GM23338 (cell line): ENCODE results near the gene SIRPB1.

Experiments
- CREB1 ChIP-seq: fragments of 250-450 bp; sonication (Bioruptor Pico); IDR thresholded peaks from 2 replicates; pipeline ENCODE4 v1.5.0; 2020; ENCODE audit warnings: low read depth, mild to moderate bottlenecking, moderate library complexity
- EZH2 ChIP-seq: fragments of 200-600 bp; sonication (generic); IDR thresholded peaks from one replicate; pipeline ENCODE4 v1.8.0; 2017; ENCODE audit warnings: antibody characterized with exemption, mild to moderate bottlenecking, low read depth; ENCODE audit not compliant: unreplicated experiment
- EZH2phosphoT487 ChIP-seq: fragments of 200-600 bp; sonication (generic); IDR thresholded peaks from one replicate; pipeline ENCODE4 v1.8.1; 2018; ENCODE audit warnings: antibody characterized with exemption; ENCODE audit not compliant: unreplicated experiment
- JUNB ChIP-seq: IDR thresholded peaks from one replicate; pipeline ENCODE4 v1.6.1; 2016; ENCODE audit warnings: antibody characterized with exemption; ENCODE audit not compliant: unreplicated experiment
- POLR2AphosphoS5 ChIP-seq: IDR thresholded peaks from 2 replicates; pipeline ENCODE4 v1.6.1; 2016; ENCODE audit warnings: antibody characterized with exemption, low read depth
- ZNF114 ChIP-seq: fragments of 250-450 bp; sonication (Bioruptor Pico); IDR thresholded peaks from 2 replicates; pipeline ENCODE4 v1.5.0; 2020; ENCODE audit warnings: mild to moderate bottlenecking, moderate library complexity
- TF ChIP-seq, protein P1 (sequence below), 2 experiments: fragments of 200-600 bp in 1 of 2; sonication (generic) in 1 of 2; conservative IDR thresholded peaks; 2 replicates each; pipeline versions ENCODE4 v1.5.1 to v1.6.1; 2016 to 2017; ENCODE audit warnings: antibody characterized with exemption in 2 of 2, low read depth in 2 of 2, mild to moderate bottlenecking in 2 of 2, moderate library complexity in 1 of 2
- TF ChIP-seq, protein P2 (sequence below): IDR thresholded peaks from one replicate; pipeline ENCODE4 v1.6.1; 2018; ENCODE audit warnings: antibody characterized with exemption; ENCODE audit not compliant: unreplicated experiment
- TF ChIP-seq, protein P3 (sequence below): IDR thresholded peaks from 2 replicates; pipeline ENCODE4 v1.6.1; 2016; ENCODE audit warnings: antibody characterized with exemption
- TF ChIP-seq, protein P4 (sequence below): fragments of 250-450 bp; sonication (Bioruptor Pico); IDR thresholded peaks from 2 replicates; pipeline ENCODE4 v1.5.0; 2020; ENCODE audit warnings: mild to moderate bottlenecking, moderate library complexity

DNA sequence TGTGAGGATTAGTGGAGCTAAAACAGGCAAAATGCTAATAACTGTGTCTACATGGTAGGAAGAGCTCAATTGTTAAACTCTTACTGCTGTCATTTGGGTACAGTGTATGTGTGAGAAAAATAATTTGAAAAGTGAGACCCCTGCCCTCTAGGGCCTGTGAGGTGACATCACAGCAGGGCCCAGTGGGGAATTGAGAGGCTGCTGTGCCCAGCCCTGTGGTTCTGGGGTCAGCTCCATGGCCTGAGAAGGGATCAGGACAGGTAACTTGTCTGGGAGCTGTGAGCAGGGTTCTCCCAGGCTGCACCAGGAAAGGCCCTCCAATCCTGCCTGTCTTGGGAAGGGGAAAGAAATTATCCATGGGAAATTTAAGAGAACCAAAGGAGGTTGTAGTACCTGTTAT, 1.3 kb downstream of the SIRPB1 start:
- TF ChIP-seq, protein P1, sequence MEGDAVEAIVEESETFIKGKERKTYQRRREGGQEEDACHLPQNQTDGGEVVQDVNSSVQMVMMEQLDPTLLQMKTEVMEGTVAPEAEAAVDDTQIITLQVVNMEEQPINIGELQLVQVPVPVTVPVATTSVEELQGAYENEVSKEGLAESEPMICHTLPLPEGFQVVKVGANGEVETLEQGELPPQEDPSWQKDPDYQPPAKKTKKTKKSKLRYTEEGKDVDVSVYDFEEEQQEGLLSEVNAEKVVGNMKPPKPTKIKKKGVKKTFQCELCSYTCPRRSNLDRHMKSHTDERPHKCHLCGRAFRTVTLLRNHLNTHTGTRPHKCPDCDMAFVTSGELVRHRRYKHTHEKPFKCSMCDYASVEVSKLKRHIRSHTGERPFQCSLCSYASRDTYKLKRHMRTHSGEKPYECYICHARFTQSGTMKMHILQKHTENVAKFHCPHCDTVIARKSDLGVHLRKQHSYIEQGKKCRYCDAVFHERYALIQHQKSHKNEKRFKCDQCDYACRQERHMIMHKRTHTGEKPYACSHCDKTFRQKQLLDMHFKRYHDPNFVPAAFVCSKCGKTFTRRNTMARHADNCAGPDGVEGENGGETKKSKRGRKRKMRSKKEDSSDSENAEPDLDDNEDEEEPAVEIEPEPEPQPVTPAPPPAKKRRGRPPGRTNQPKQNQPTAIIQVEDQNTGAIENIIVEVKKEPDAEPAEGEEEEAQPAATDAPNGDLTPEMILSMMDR (conservative IDR thresholded peaks at IDR 0.05; ENCODE audit: low read depth in 2 of 2): no peak
- TF ChIP-seq POLR2AphosphoS5 (no peak), EZH2 (no peak), JUNB (no peak), ZNF114 (CRISPR knock-in tag) (no peak), CREB1 (no peak), EZH2phosphoT487 (no peak)
- TF ChIP-seq, protein P2, sequence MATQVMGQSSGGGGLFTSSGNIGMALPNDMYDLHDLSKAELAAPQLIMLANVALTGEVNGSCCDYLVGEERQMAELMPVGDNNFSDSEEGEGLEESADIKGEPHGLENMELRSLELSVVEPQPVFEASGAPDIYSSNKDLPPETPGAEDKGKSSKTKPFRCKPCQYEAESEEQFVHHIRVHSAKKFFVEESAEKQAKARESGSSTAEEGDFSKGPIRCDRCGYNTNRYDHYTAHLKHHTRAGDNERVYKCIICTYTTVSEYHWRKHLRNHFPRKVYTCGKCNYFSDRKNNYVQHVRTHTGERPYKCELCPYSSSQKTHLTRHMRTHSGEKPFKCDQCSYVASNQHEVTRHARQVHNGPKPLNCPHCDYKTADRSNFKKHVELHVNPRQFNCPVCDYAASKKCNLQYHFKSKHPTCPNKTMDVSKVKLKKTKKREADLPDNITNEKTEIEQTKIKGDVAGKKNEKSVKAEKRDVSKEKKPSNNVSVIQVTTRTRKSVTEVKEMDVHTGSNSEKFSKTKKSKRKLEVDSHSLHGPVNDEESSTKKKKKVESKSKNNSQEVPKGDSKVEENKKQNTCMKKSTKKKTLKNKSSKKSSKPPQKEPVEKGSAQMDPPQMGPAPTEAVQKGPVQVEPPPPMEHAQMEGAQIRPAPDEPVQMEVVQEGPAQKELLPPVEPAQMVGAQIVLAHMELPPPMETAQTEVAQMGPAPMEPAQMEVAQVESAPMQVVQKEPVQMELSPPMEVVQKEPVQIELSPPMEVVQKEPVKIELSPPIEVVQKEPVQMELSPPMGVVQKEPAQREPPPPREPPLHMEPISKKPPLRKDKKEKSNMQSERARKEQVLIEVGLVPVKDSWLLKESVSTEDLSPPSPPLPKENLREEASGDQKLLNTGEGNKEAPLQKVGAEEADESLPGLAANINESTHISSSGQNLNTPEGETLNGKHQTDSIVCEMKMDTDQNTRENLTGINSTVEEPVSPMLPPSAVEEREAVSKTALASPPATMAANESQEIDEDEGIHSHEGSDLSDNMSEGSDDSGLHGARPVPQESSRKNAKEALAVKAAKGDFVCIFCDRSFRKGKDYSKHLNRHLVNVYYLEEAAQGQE: no peak
- TF ChIP-seq, protein P3, sequence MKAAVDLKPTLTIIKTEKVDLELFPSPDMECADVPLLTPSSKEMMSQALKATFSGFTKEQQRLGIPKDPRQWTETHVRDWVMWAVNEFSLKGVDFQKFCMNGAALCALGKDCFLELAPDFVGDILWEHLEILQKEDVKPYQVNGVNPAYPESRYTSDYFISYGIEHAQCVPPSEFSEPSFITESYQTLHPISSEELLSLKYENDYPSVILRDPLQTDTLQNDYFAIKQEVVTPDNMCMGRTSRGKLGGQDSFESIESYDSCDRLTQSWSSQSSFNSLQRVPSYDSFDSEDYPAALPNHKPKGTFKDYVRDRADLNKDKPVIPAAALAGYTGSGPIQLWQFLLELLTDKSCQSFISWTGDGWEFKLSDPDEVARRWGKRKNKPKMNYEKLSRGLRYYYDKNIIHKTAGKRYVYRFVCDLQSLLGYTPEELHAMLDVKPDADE: no peak
- TF ChIP-seq, protein P4, sequence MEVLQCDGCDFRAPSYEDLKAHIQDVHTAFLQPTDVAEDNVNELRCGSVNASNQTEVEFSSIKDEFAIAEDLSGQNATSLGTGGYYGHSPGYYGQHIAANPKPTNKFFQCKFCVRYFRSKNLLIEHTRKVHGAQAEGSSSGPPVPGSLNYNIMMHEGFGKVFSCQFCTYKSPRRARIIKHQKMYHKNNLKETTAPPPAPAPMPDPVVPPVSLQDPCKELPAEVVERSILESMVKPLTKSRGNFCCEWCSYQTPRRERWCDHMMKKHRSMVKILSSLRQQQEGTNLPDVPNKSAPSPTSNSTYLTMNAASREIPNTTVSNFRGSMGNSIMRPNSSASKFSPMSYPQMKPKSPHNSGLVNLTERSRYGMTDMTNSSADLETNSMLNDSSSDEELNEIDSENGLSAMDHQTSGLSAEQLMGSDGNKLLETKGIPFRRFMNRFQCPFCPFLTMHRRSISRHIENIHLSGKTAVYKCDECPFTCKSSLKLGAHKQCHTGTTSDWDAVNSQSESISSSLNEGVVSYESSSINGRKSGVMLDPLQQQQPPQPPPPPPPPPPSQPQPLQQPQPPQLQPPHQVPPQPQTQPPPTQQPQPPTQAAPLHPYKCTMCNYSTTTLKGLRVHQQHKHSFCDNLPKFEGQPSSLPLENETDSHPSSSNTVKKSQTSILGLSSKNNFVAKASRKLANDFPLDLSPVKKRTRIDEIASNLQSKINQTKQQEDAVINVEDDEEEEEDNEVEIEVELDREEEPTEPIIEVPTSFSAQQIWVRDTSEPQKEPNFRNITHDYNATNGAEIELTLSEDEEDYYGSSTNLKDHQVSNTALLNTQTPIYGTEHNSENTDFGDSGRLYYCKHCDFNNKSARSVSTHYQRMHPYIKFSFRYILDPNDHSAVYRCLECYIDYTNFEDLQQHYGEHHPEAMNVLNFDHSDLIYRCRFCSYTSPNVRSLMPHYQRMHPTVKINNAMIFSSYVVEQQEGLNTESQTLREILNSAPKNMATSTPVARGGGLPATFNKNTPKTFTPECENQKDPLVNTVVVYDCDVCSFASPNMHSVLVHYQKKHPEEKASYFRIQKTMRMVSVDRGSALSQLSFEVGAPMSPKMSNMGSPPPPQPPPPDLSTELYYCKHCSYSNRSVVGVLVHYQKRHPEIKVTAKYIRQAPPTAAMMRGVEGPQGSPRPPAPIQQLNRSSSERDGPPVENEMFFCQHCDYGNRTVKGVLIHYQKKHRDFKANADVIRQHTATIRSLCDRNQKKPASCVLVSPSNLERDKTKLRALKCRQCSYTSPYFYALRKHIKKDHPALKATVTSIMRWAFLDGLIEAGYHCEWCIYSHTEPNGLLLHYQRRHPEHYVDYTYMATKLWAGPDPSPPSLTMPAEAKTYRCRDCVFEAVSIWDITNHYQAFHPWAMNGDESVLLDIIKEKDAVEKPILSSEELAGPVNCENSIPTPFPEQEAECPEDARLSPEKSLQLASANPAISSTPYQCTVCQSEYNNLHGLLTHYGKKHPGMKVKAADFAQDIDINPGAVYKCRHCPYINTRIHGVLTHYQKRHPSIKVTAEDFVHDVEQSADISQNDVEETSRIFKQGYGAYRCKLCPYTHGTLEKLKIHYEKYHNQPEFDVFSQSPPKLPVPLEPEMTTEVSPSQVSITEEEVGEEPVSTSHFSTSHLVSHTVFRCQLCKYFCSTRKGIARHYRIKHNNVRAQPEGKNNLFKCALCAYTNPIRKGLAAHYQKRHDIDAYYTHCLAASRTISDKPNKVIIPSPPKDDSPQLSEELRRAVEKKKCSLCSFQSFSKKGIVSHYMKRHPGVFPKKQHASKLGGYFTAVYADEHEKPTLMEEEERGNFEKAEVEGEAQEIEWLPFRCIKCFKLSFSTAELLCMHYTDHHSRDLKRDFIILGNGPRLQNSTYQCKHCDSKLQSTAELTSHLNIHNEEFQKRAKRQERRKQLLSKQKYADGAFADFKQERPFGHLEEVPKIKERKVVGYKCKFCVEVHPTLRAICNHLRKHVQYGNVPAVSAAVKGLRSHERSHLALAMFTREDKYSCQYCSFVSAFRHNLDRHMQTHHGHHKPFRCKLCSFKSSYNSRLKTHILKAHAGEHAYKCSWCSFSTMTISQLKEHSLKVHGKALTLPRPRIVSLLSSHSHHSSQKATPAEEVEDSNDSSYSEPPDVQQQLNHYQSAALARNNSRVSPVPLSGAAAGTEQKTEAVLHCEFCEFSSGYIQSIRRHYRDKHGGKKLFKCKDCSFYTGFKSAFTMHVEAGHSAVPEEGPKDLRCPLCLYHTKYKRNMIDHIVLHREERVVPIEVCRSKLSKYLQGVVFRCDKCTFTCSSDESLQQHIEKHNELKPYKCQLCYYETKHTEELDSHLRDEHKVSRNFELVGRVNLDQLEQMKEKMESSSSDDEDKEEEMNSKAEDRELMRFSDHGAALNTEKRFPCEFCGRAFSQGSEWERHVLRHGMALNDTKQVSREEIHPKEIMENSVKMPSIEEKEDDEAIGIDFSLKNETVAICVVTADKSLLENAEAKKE (CRISPR knock-in tag): no peak
